ENCODE measurements around the gene DLK2. TPM values are rescaled to one million over a fixed set of nuclear protein-coding genes. Genes with fewer than 3 reads are reported as not detected.

Gene DLK2
- total and polyA plus RNA-seq, 2 experiments from 2014 or later = 0.21 to 0.47 TPM

DNA sequence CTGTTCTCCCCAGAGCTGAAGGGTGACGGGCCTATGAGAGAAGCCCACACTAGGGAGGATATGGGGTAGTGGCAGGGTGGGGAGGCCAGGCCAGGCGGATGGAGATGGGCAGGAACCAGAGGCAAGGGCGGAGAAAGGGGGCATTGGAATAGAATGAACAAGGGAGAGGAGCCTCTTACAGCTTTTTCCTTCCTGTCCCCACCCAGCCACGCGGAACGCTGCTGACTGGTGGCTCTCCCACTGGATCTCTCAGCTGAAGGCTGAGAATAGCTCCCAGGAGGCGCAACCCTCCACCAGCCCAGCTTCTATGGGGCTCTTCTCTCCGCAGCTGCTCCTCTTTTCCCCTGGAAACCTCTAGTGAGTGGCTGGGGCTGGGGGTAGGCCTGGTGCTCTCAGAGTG lies 10.8 kb downstream of the DLK2 start (continued):
- TF ChIP-seq, protein P1, sequence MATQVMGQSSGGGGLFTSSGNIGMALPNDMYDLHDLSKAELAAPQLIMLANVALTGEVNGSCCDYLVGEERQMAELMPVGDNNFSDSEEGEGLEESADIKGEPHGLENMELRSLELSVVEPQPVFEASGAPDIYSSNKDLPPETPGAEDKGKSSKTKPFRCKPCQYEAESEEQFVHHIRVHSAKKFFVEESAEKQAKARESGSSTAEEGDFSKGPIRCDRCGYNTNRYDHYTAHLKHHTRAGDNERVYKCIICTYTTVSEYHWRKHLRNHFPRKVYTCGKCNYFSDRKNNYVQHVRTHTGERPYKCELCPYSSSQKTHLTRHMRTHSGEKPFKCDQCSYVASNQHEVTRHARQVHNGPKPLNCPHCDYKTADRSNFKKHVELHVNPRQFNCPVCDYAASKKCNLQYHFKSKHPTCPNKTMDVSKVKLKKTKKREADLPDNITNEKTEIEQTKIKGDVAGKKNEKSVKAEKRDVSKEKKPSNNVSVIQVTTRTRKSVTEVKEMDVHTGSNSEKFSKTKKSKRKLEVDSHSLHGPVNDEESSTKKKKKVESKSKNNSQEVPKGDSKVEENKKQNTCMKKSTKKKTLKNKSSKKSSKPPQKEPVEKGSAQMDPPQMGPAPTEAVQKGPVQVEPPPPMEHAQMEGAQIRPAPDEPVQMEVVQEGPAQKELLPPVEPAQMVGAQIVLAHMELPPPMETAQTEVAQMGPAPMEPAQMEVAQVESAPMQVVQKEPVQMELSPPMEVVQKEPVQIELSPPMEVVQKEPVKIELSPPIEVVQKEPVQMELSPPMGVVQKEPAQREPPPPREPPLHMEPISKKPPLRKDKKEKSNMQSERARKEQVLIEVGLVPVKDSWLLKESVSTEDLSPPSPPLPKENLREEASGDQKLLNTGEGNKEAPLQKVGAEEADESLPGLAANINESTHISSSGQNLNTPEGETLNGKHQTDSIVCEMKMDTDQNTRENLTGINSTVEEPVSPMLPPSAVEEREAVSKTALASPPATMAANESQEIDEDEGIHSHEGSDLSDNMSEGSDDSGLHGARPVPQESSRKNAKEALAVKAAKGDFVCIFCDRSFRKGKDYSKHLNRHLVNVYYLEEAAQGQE (IDR thresholded peaks at IDR 0.05; ENCODE audit: unreplicated experiment) = no peak

DNA sequence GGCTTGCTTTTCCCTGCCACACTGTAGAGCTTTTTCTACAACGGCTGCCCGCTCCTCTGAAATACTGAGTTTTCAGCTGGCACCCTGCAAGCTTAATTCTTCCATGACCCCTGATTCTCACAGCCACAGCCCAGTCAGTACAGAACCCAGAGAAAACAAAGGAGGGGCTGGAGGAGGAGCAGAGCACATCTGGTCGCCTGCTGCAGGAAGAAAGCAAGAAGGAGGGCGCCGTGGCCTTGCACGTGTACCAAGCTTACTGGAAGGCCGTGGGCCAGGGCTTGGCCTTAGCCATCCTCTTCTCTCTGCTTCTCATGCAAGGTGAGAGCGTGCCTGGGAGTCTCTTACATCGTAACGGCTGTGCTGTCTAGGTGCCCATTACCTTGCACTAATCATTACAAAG lies 11.3 kb downstream of the DLK2 start:
- H3K4me3 ChIP-seq = no peak overlapping the region
- no peaks in the 10 kb centered on the region for H3K4me1 Mint-ChIP-seq

More for the DNA sequence above, 11.3 kb downstream of the DLK2 start:
- H3K4me1 ChIP-seq (ENCODE audit: insufficient read depth) = no peaks in the 10 kb centered on the region
- no peaks in the 10 kb centered on the region for H3K79me2 ChIP-seq (replicated peaks; ENCODE audit: insufficient read depth)
- TF ChIP-seq, protein P1 (IDR thresholded peaks at IDR 0.05; ENCODE audit: unreplicated experiment) = no peak
- no peak for TF ChIP-seq CREB1 (CRISPR knock-in tag; IDR thresholded peaks at IDR 0.05; ENCODE audit: low read depth)
- no peak for TF ChIP-seq JUNB (IDR thresholded peaks at IDR 0.05; ENCODE audit: unreplicated experiment)
- TF ChIP-seq, protein P2, sequence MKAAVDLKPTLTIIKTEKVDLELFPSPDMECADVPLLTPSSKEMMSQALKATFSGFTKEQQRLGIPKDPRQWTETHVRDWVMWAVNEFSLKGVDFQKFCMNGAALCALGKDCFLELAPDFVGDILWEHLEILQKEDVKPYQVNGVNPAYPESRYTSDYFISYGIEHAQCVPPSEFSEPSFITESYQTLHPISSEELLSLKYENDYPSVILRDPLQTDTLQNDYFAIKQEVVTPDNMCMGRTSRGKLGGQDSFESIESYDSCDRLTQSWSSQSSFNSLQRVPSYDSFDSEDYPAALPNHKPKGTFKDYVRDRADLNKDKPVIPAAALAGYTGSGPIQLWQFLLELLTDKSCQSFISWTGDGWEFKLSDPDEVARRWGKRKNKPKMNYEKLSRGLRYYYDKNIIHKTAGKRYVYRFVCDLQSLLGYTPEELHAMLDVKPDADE (IDR thresholded peaks at IDR 0.05) = no peak
- TF ChIP-seq, protein P3, sequence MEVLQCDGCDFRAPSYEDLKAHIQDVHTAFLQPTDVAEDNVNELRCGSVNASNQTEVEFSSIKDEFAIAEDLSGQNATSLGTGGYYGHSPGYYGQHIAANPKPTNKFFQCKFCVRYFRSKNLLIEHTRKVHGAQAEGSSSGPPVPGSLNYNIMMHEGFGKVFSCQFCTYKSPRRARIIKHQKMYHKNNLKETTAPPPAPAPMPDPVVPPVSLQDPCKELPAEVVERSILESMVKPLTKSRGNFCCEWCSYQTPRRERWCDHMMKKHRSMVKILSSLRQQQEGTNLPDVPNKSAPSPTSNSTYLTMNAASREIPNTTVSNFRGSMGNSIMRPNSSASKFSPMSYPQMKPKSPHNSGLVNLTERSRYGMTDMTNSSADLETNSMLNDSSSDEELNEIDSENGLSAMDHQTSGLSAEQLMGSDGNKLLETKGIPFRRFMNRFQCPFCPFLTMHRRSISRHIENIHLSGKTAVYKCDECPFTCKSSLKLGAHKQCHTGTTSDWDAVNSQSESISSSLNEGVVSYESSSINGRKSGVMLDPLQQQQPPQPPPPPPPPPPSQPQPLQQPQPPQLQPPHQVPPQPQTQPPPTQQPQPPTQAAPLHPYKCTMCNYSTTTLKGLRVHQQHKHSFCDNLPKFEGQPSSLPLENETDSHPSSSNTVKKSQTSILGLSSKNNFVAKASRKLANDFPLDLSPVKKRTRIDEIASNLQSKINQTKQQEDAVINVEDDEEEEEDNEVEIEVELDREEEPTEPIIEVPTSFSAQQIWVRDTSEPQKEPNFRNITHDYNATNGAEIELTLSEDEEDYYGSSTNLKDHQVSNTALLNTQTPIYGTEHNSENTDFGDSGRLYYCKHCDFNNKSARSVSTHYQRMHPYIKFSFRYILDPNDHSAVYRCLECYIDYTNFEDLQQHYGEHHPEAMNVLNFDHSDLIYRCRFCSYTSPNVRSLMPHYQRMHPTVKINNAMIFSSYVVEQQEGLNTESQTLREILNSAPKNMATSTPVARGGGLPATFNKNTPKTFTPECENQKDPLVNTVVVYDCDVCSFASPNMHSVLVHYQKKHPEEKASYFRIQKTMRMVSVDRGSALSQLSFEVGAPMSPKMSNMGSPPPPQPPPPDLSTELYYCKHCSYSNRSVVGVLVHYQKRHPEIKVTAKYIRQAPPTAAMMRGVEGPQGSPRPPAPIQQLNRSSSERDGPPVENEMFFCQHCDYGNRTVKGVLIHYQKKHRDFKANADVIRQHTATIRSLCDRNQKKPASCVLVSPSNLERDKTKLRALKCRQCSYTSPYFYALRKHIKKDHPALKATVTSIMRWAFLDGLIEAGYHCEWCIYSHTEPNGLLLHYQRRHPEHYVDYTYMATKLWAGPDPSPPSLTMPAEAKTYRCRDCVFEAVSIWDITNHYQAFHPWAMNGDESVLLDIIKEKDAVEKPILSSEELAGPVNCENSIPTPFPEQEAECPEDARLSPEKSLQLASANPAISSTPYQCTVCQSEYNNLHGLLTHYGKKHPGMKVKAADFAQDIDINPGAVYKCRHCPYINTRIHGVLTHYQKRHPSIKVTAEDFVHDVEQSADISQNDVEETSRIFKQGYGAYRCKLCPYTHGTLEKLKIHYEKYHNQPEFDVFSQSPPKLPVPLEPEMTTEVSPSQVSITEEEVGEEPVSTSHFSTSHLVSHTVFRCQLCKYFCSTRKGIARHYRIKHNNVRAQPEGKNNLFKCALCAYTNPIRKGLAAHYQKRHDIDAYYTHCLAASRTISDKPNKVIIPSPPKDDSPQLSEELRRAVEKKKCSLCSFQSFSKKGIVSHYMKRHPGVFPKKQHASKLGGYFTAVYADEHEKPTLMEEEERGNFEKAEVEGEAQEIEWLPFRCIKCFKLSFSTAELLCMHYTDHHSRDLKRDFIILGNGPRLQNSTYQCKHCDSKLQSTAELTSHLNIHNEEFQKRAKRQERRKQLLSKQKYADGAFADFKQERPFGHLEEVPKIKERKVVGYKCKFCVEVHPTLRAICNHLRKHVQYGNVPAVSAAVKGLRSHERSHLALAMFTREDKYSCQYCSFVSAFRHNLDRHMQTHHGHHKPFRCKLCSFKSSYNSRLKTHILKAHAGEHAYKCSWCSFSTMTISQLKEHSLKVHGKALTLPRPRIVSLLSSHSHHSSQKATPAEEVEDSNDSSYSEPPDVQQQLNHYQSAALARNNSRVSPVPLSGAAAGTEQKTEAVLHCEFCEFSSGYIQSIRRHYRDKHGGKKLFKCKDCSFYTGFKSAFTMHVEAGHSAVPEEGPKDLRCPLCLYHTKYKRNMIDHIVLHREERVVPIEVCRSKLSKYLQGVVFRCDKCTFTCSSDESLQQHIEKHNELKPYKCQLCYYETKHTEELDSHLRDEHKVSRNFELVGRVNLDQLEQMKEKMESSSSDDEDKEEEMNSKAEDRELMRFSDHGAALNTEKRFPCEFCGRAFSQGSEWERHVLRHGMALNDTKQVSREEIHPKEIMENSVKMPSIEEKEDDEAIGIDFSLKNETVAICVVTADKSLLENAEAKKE (CRISPR knock-in tag; IDR thresholded peaks at IDR 0.05) = no peak
- Mint-ChIP-seq H3K4me3 (no peak overlapping the region), H3K36me3 (ENCODE audit: low read depth) (peaks cover 13% of the 10 kb centered on the region), H3K9me3 (no peaks in the 10 kb centered on the region), H3K27me3 (ENCODE audit: insufficient read depth, low read depth, poor library complexity) (peaks cover 5% of the 10 kb centered on the region), H3K27ac (no peak overlapping the region)
- H3K27ac ChIP-seq (ENCODE audit: low read depth) = no peak overlapping the region
- H3K36me3 ChIP-seq (ENCODE audit: insufficient read depth) = no peaks in the 10 kb centered on the region
- ATAC-seq (no peak), DNase-seq (ENCODE audit: low spot score) (no peak)
- H4K20me1 ChIP-seq (replicated peaks; ENCODE audit: insufficient read depth) = no peaks in the 10 kb centered on the region; the same call in 1 of the 2 replicates
- H3K27me3 ChIP-seq (ENCODE audit: insufficient read depth) = no peaks in the 10 kb centered on the region
- H3K9me2 ChIP-seq (ENCODE audit: insufficient read depth) = no peaks in the 10 kb centered on the region
- no peaks in the 10 kb centered on the region for H3F3A ChIP-seq (replicated peaks; ENCODE audit: low read depth)
- H3K4me2 ChIP-seq = no peak overlapping the region
- H2AFZ ChIP-seq = no peak overlapping the region

All from GM23338 (cell line).